Peyer's patch (tissue), 4 donors: ENCODE measurements around the gene NEK6. TPM values are rescaled to one million over a fixed set of nuclear protein-coding genes. Genes with fewer than 3 reads are reported as not detected.

ENCODE experiments used
- DNase-seq, 3 donors: peaks; one replicate each; pipeline ENCODE4 v3.0.0-alpha.2; 2017 to 2019
- H3K27ac ChIP-seq, 4 donors: fragments of 200-600 bp; sonication (generic); one replicate each; pipeline ENCODE4 v1.5.1; 2016 to 2019
- H3K27me3 ChIP-seq, 2 donors: fragments of 200-600 bp; sonication (generic); one replicate each; pipeline ENCODE4 v1.5.1; 2019
- H3K36me3 ChIP-seq, 3 donors: fragments of 200-600 bp; sonication (generic); one replicate each; pipeline ENCODE4 v1.5.1; 2016 to 2019
- H3K4me1 ChIP-seq, 4 donors: fragments of 200-600 bp; sonication (generic); one replicate each; pipeline ENCODE4 v1.5.1; 2016 to 2019
- H3K4me3 ChIP-seq, 4 donors: fragments of 200-600 bp; sonication (generic); 1 replicate in 3 of 4; 2 replicates in 1 of 4; pipeline ENCODE4 v1.5.1; 2016 to 2019; ENCODE audit warnings: mild to moderate bottlenecking in 1 of 4
- H3K9me3 ChIP-seq, 4 donors: fragments of 200-600 bp; sonication (generic); one replicate each; pipeline ENCODE4 v1.5.1; 2016 to 2019; ENCODE audit warnings: mild to moderate bottlenecking in 1 of 4
- POLR2A ChIP-seq, 2 donors: fragments of 450-650 bp; IDR thresholded peaks; one replicate each; pipeline ENCODE4 v1.5.1; 2017; ENCODE audit warnings: antibody characterized with exemption in 2 of 2, mild to moderate bottlenecking in 2 of 2, moderate library complexity in 2 of 2
- total RNA-seq, 4 donors: library from RNA; depleted of rRNA; stranded (reverse); fragments of >200 nt; gene quantifications; one replicate each; pipeline ENCODE4 v1.1.0, GENCODE V29; 2016
- TF ChIP-seq, protein P1 (sequence below), 6 experiments: fragments of 450-650 bp in 4 of 6; fragments of 200-600 bp in 2 of 6; sonication (generic) in 1 of 6; IDR thresholded peaks; one replicate each; pipeline ENCODE4 v1.5.1; 2017 to 2019; ENCODE audit warnings: antibody characterized with exemption in 6 of 6, mild to moderate bottlenecking in 3 of 6, moderate library complexity in 1 of 6

Gene NEK6
- total RNA-seq, 4 donors from 2014 or later = 38.4 to 77.6 (median 46.9) TPM

DNA sequence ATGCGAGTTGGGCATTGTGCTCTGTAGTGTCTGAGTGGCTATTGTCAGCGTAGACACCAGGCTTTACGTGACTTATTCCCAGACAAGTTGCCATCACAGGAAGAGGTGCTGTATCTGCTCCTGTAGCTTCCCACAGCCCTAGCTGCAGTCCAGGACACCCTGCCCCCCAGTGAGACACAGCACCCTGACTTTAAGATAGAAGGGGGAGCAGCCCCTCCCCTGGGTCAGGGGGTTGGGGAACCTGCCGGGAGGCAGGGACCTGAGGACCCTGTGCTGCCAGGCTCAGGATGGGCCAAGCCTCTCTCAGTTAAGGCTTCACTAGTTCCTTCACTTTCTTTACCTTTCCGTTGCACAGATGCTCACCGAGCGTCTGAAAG lies 75.4 kb downstream of the NEK6 start:
- peaks cover 0 to 75% (median 0%) of the 10 kb centered on the region in 3 donors for H3K36me3 ChIP-seq
- DNase-seq = no peak
- no peaks in the 10 kb centered on the region for H3K27me3 ChIP-seq
- TF ChIP-seq, protein P1, sequence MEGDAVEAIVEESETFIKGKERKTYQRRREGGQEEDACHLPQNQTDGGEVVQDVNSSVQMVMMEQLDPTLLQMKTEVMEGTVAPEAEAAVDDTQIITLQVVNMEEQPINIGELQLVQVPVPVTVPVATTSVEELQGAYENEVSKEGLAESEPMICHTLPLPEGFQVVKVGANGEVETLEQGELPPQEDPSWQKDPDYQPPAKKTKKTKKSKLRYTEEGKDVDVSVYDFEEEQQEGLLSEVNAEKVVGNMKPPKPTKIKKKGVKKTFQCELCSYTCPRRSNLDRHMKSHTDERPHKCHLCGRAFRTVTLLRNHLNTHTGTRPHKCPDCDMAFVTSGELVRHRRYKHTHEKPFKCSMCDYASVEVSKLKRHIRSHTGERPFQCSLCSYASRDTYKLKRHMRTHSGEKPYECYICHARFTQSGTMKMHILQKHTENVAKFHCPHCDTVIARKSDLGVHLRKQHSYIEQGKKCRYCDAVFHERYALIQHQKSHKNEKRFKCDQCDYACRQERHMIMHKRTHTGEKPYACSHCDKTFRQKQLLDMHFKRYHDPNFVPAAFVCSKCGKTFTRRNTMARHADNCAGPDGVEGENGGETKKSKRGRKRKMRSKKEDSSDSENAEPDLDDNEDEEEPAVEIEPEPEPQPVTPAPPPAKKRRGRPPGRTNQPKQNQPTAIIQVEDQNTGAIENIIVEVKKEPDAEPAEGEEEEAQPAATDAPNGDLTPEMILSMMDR (IDR thresholded peaks at IDR 0.05) = no peak
- TF ChIP-seq POLR2A (IDR thresholded peaks at IDR 0.05) = no peak
- H3K4me3 ChIP-seq = no peak overlapping the region
- H3K27ac ChIP-seq = no peak overlapping the region
- no peaks in the 10 kb centered on the region for H3K9me3 ChIP-seq
- H3K4me1 ChIP-seq = no peaks in the 10 kb centered on the region

DNA sequence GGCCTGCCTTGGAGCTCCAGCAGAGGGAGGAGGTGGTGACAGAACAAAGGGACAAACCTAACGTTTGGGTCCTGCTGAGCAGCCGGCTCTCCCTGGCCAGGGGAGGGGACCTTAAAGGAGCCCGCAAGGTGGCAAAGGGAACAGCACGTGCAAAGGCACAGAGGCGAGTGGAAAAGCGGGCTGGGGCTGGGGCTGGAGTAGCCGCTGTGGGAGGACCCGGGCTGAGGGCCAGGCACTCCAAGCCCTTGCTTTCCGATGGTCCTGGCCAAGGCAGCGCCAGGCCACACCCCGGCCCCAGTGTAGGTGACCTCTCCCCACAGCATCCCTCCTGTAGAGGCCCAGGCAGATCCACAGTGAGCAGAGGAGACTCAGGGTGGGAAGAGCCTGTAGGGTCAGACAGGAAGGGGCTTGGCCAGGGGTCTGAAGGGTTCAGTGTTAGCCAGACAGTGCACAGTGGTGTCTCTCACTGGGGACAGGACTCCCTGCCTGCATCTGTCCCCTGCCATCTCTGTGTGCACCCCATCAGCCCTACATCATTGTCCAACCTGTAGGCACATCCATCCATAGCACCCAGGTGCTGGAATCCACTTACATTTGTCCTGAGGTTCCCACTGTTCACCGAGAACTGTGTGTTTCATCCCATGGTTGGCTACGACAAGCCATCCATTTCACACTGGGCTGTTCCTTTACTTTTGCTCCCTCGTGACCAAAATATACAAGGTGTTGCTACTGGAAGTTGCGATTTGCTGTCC lies 77.0 kb downstream of the NEK6 start:
- Histone ChIP-seq H3K27me3 (no peaks in the 10 kb centered on the region), H3K9me3 (no peaks in the 10 kb centered on the region), H3K4me1 (no peaks in the 10 kb centered on the region), H3K4me3 (no peak overlapping the region), H3K27ac (no peak overlapping the region), H3K36me3 (peaks cover 0 to 60% (median 0%) of the 10 kb centered on the region in 3 donors)
- DNase-seq = no peak
- TF ChIP-seq POLR2A (IDR thresholded peaks at IDR 0.05) = no peak
- TF ChIP-seq, protein P1 (IDR thresholded peaks at IDR 0.05) = no peak

DNA sequence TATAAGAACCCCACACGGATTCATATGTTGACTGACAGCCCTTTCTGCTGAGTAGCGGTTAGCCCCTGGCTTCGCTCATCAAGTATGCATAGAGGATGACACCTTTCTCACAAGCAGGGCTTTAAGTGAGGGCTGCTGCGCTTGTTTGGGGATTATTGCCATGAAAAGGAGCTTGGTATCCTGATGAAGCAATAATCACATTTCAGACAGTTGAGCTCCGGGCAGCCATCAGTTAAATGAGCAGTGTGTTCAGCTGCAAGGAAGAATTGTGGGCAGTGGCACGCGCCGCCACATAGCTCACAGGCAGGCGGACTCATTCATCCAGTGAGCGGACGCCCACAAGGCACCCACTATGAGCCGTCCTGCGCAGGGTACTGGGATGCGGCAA lies 77.6 kb downstream of the NEK6 start:
- H3K36me3 ChIP-seq = peaks cover 0 to 58% (median 0%) of the 10 kb centered on the region in 3 donors

DNA sequence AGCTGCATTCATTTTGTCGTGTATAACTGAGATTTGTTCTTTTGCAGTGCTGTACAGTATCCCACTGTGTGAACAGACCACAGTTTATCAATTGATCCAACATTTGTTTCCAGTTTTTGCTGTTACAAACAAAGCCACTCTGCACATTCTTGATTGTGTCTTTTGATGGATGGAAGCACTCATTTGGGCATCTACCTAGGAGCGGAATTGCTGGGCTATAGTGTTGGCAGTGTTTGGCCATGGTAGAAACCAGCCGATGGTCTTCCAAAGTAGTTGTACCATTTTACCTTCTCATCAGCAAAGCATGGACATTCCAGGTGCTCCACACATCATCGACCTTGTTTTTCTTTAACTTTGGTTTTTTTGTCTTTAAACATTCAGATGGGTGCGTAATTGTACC lies 79.8 kb downstream of the NEK6 start:
- Histone ChIP-seq H3K4me3 (no peak overlapping the region), H3K9me3 (no peaks in the 10 kb centered on the region), H3K4me1 (no peaks in the 10 kb centered on the region), H3K27ac (no peak overlapping the region), H3K36me3 (peaks cover 0 to 53% (median 0%) of the 10 kb centered on the region in 3 donors), H3K27me3 (no peaks in the 10 kb centered on the region)
- TF ChIP-seq, protein P1 (IDR thresholded peaks at IDR 0.05) = no peak
- TF ChIP-seq POLR2A (IDR thresholded peaks at IDR 0.05) = no peak
- no peak for DNase-seq

More for the DNA sequence above, 77.6 kb downstream of the NEK6 start:
- DNase-seq = no peak
- H3K4me3 ChIP-seq = no peak overlapping the region
- TF ChIP-seq, protein P1 (IDR thresholded peaks at IDR 0.05) = no peak
- TF ChIP-seq POLR2A (IDR thresholded peaks at IDR 0.05) = no peak
- no peaks in the 10 kb centered on the region for H3K27me3 ChIP-seq
- no peaks in the 10 kb centered on the region for H3K4me1 ChIP-seq
- no peak overlapping the region for H3K27ac ChIP-seq
- H3K9me3 ChIP-seq = no peaks in the 10 kb centered on the region

DNA sequence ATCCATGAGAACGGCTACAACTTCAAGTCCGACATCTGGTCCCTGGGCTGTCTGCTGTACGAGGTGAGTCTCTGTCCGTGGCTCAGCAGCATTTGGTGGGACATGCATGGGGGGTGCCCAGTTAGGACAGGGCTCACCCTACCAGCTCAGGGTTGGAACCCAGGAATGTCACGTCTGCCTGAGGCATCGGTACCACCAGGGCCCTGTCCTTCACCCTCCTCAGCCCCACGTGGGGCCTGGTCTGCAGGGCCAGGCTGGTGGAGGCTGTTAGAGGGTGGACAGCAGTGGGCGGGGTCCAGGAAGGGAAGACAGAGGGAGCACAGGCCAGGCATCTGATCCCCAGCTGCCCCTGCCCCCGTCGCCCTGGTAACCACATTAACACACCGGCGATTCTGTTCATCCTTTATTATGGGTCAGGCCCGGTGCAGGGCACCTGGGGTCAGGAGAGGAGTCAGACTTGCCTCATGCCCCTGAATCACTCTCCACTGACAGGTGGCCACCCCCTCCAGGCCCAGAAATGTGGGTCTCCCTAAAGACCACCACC lies 81.9 kb downstream of the NEK6 start:
- DNase-seq = no peak
- H3K9me3 ChIP-seq = no peaks in the 10 kb centered on the region

More for the DNA sequence above, 81.9 kb downstream of the NEK6 start:
- Histone ChIP-seq H3K27ac (no peak overlapping the region), H3K4me1 (no peaks in the 10 kb centered on the region), H3K27me3 (no peaks in the 10 kb centered on the region), H3K36me3 (peaks cover 0 to 51% (median 0%) of the 10 kb centered on the region in 3 donors), H3K4me3 (no peak overlapping the region)
- no peak for TF ChIP-seq POLR2A (IDR thresholded peaks at IDR 0.05)
- TF ChIP-seq, protein P1 (IDR thresholded peaks at IDR 0.05) = no peak
